Left ventricle myocardium inferior (tissue), 1 donor: ENCODE measurements around the gene IQCN. TPM values are rescaled to one million over a fixed set of nuclear protein-coding genes. Genes with fewer than 3 reads are reported as not detected.

Experiments used
- DNase-seq: peaks from one replicate; pipeline ENCODE4 v3.0.0-alpha.2; 2020
- H3K27ac ChIP-seq: fragments of 200-600 bp; replicated peaks from 2 replicates; pipeline ENCODE4 v1.8.0; 2021
- H3K27me3 ChIP-seq: fragments of 200-600 bp; 2 replicates; pipeline ENCODE4 v1.8.0; 2021; ENCODE audit warnings: low read depth
- H3K36me3 ChIP-seq: fragments of 200-600 bp; 2 replicates; pipeline ENCODE4 v1.8.0; 2021
- H3K4me1 ChIP-seq: fragments of 200-600 bp; 2 replicates; pipeline ENCODE4 v1.8.0; 2021
- H3K4me3 ChIP-seq: fragments of 200-600 bp; 2 replicates; pipeline ENCODE4 v1.8.0; 2021; ENCODE audit warnings: mild to moderate bottlenecking, moderate library complexity
- H3K9me3 ChIP-seq: fragments of 200-600 bp; replicated peaks from 2 replicates; pipeline ENCODE4 v1.8.0; 2021
- intact Hi-C: fragments of 100-400 bp; cut with micrococcal nuclease; formaldehyde crosslinking; loops from one replicate; pipeline ENCODE4 v1.11.0; 2022
- total RNA-seq: library from RNA; stranded (reverse); fragmentation: NEBNext Ultra II Directional; extraction: Animal tissue kit (Norgen Biotek cat#: 25700); gene quantifications from one replicate; pipeline ENCODE4 v1.2.1, GENCODE V29; 2021
- TF ChIP-seq, protein P1 (sequence below): fragments of 200-600 bp; IDR thresholded peaks from 2 replicates; pipeline ENCODE4 v1.8.0; 2021; ENCODE audit warnings: antibody characterized with exemption, mild to moderate bottlenecking, borderline replicate concordance
- donor health status: DM: no; HTN: yes; CAD: no; lungs with severe emphysema.

The IQCN gene
- total RNA-seq, 1 donor from 2014 or later = 0.49 TPM

DNA sequence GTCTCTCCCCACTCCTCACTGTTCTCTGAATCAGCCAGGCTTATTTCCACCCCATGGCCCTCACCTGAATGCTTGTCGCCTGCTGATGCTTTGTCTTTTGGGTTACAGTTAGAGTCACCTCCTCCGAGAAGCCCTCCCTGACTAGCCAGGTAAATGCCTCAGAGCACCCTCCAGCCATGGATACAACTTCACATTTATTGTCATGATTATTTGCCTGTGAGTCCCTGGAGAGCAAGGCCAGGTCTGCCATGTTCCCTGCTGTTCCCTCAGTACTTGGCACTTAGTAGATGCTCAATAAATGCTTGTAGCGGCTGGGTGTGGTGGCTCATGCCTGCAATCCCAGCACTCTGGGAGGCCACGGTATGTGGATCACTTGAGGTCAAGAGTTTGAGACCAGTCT lies 44.3 kb downstream of the IQCN start:
- H3K9me3 ChIP-seq = peaks cover 11% of the 10 kb centered on the region
- H3K36me3 ChIP-seq = no peaks in the 10 kb centered on the region
- intact Hi-C loops = no loop called here
- peaks cover 45% of the 10 kb centered on the region for H3K4me1 ChIP-seq
- H3K27me3 ChIP-seq = peaks cover 96% of the 10 kb centered on the region
- no peak for DNase-seq
- TF ChIP-seq, protein P1, sequence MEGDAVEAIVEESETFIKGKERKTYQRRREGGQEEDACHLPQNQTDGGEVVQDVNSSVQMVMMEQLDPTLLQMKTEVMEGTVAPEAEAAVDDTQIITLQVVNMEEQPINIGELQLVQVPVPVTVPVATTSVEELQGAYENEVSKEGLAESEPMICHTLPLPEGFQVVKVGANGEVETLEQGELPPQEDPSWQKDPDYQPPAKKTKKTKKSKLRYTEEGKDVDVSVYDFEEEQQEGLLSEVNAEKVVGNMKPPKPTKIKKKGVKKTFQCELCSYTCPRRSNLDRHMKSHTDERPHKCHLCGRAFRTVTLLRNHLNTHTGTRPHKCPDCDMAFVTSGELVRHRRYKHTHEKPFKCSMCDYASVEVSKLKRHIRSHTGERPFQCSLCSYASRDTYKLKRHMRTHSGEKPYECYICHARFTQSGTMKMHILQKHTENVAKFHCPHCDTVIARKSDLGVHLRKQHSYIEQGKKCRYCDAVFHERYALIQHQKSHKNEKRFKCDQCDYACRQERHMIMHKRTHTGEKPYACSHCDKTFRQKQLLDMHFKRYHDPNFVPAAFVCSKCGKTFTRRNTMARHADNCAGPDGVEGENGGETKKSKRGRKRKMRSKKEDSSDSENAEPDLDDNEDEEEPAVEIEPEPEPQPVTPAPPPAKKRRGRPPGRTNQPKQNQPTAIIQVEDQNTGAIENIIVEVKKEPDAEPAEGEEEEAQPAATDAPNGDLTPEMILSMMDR = no peak
- no peak overlapping the region for H3K27ac ChIP-seq
- no peak overlapping the region for H3K4me3 ChIP-seq

DNA sequence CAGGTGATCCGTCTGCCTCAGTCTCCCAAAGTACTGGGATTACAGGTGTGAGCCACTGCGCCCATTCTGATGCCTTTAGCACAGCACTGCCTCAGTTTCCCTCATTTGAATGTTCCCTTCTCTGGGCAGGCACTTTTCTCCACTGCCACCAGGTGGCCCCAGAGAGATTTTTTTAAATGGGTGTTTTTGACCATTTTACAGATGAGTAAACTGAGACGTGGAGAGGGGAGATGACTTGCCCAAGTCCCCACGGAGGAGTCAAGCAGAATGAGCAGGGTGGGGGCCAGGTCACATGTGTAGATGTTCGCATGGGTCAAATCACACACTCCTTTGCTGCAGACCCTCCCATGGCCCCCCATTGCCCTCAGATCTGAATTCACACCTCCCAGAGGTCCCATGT lies 44.8 kb downstream of the IQCN start:
- H3K4me3 ChIP-seq = no peak overlapping the region
- peaks cover 95% of the 10 kb centered on the region for H3K27me3 ChIP-seq
- H3K9me3 ChIP-seq = peaks cover 11% of the 10 kb centered on the region
- no peak overlapping the region for H3K27ac ChIP-seq
- TF ChIP-seq, protein P1 = peak; percentile 43
- no peaks in the 10 kb centered on the region for H3K36me3 ChIP-seq
- H3K4me1 ChIP-seq = peaks cover 49% of the 10 kb centered on the region
- intact Hi-C loops = no loop called here
- no peak for DNase-seq

GRCh38 chr19:18227781-18228271 lies 46.4 kb downstream of the IQCN start:
- intact Hi-C loops = no loop called here
- DNase-seq = peak; percentile 27
- peaks cover 55% of the 10 kb centered on the region for H3K4me1 ChIP-seq

GRCh38 chr19:18226956-18227780 lies 47.1 kb downstream of the IQCN start:
- DNase-seq = no peak
- H3K36me3 ChIP-seq = no peaks in the 10 kb centered on the region
- peaks cover 55% of the 10 kb centered on the region for H3K4me1 ChIP-seq
- H3K27me3 ChIP-seq = peaks cover 74% of the 10 kb centered on the region
- TF ChIP-seq, protein P1 = no peak
- no peak overlapping the region for H3K4me3 ChIP-seq
- intact Hi-C loops = no loop called here
- no peaks in the 10 kb centered on the region for H3K9me3 ChIP-seq
- peak overlapping the region; percentile 81 for H3K27ac ChIP-seq

More at GRCh38 chr19:18227781-18228271, 46.4 kb downstream of the IQCN start:
- peaks cover 1% of the 10 kb centered on the region for H3K9me3 ChIP-seq
- no peaks in the 10 kb centered on the region for H3K36me3 ChIP-seq
- TF ChIP-seq, protein P1 = no peak
- no peak overlapping the region for H3K4me3 ChIP-seq
- peak overlapping the region; percentile 81 for H3K27ac ChIP-seq
- H3K27me3 ChIP-seq = peaks cover 79% of the 10 kb centered on the region

DNA sequence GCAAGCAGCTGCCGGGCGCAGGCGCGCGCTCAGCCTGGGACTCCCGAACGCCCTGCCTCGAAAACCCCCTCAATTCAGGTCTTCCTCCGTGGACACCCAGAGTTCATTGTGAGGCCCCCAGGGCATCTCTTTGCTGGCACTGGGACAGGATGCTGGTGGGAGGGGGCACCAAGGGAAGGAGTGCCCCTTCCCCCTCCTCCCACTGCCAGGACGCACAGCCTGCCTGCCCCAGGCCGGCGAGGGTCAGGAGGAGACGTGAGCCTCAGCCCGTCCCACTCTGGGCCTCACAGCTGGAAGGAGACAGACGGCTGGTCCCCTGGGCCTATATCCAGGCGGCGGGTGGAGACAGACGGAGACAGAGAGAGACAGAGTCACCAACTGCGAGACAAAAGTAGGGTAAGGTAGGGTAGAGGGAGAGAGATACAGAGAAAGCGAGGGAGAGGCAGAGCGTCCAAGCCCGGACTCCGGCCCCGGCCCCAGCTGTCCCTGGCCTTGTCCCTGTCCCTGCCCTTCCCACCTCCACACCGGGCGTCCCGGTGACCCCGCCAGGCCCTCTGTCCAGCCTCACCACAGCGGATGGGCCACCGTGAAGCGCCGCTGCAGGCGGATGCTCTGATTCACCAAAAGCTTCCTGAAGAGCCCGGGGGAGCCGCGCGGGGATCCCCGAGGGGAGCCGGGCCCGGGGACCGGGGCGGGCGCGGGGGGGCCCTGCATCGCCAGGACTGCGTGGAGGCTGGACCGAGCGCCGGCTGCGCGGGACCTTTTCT lies 48.4 kb downstream of the IQCN start, which contains the start of gene PDE4C:
PDE4C (minus strand) TSS at position 737 of the 767 bp plus-strand sequence; CDS start at position 714, 23 bp downstream.
- peak within 1 kb of the TSS; percentile 69 for H3K4me3 ChIP-seq
- peak within 1 kb of the TSS; percentile 81 for H3K27ac ChIP-seq
- H3K27me3 ChIP-seq = peaks cover 74% of the 10 kb centered on the region
- H3K36me3 ChIP-seq = no peaks in the 10 kb centered on the region
- H3K4me1 ChIP-seq = peaks cover 46% of the 10 kb centered on the region
- intact Hi-C loops = no loop called here
- DNase-seq = peak; percentile 70
- H3K9me3 ChIP-seq = no peaks in the 10 kb centered on the region
- TF ChIP-seq, protein P1 = no peak
